ENCODE data around the gene PHF23. TPM values are rescaled to one million over a fixed set of nuclear protein-coding genes. Genes with fewer than 3 reads are reported as not detected.

PHF23 gene
- total and polyA plus RNA-seq, 12 donors: 16.1 to 25.0 (median 22.6) TPM

- ATAC-seq (no peak), DNase-seq (peak in 1 of 2 donors; percentile 3)
- H3K4me3 ChIP-seq: no peak overlapping the region
- H3K27ac ChIP-seq: no peak overlapping the region
- H3K36me3 ChIP-seq: peaks cover 0 to 89% (median 50%) of the 10 kb centered on the region in 9 donors
- intact Hi-C loops (cut with DNase I): no loop called here
- H3K9me3 ChIP-seq: no peaks in the 10 kb centered on the region
- H3K27me3 ChIP-seq: no peaks in the 10 kb centered on the region
- WGBS, 2 donors: 93 to 94% methylated on average over 31 of the region's 31 CpGs
- no peak for TF ChIP-seq CTCF (IDR thresholded peaks at IDR 0.05)
- peaks cover 0 to 45% (median 17%) of the 10 kb centered on the region in 9 donors for H3K4me1 ChIP-seq
Observed at GRCh38 chr17:7226721-7227710, 12.2 kb downstream of the PHF23 start.

DNA sequence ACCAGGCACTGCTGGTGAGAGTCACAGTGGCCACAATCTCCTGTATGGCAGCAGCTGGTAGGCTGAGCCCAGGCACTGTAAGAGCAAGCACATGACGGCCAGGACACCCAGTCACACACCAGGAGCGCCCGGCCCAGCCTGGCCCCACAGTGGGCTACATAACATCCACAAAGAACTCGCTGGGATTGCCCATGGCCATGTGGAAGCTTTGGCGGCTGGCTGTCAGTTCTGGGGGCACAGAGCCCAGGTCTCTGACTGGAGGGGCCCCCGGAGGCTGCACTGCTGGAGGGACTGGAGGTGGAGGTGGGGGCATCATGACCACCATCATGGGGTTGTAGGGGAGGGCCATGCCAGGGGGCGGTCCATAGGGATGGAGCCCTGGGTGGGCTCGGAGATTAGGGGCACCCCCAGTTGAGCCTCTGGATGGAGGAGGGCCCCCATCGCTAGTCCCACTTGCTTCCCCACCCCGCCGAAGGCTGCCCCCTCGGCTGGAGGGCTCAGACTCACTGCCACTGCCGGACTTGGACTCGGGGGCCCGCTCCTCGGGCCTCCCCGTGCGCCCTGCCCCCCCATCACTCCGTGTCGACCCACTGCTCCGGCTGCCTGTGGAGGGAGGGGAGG is 13.4 kb downstream of the PHF23 start:
- DNase-seq: peak in 1 of 2 donors; percentile 30

GRCh38 chr17:7224661-7225111 is 14.6 kb downstream of the PHF23 start:
- Histone ChIP-seq H3K4me1 (peaks cover 3 to 55% (median 30%) of the 10 kb centered on the region in 9 donors), H3K9me3 (no peaks in the 10 kb centered on the region), H3K27ac (peak overlapping the region in 3 of 10 donors; percentile 44 to 65 (median 46)), H3K27me3 (no peaks in the 10 kb centered on the region), H3K36me3 (peaks cover 0 to 90% (median 42%) of the 10 kb centered on the region in 9 donors), H3K4me3 (no peak overlapping the region)
- intact Hi-C loops (cut with DNase I): no loop called here
- DNase-seq (peak in 1 of 2 donors; percentile 4), ATAC-seq (no peak)
- TF ChIP-seq CTCF (IDR thresholded peaks at IDR 0.05): no peak
- 52 to 62% methylated on average over 15 of the region's 15 CpGs for WGBS, 2 donors

More for the DNA sequence above, 13.4 kb downstream of the PHF23 start:
- Histone ChIP-seq H3K27me3 (no peaks in the 10 kb centered on the region), H3K36me3 (peaks cover 0 to 100% (median 50%) of the 10 kb centered on the region in 9 donors), H3K4me1 (peaks cover 3 to 50% (median 25%) of the 10 kb centered on the region in 9 donors), H3K9me3 (no peaks in the 10 kb centered on the region), H3K27ac (peak overlapping the region in 5 of 10 donors; percentile 1 to 46 (median 20)), H3K4me3 (no peak overlapping the region)
- WGBS, 2 donors: 75 to 77% methylated on average over 21 of the region's 21 CpGs
- ATAC-seq: peak in 7 of 8 donors; percentile 4 to 66 (median 52)
- intact Hi-C loops (cut with DNase I): no loop called here
- TF ChIP-seq CTCF (IDR thresholded peaks at IDR 0.05): no peak

DNA sequence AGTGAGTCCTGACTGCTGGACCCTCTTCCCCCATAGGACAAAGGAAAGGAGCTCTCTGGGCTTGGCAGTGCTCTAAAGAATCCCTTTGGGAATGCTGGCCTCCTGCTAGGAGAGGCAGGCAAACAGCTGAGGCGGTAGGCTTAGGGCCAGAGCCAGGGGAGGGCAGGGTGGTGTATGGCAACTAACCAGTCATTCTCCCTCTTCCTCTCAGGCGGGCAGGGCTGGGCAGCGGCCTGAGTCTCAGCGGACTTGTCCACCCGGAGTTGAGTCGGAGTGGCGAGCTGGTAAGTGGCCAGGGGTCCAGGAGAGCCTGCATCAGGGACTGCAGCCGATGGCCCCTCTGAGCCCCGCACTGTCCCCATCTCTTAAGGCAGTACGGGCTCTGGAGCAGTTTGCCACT is 15.1 kb downstream of the PHF23 start:
- no peak for TF ChIP-seq CTCF (IDR thresholded peaks at IDR 0.05)
- H3K9me3 ChIP-seq: no peaks in the 10 kb centered on the region
- 72 to 73% methylated on average over 10 of the region's 10 CpGs for WGBS, 2 donors
- intact Hi-C loops (cut with DNase I): no loop called here
- ATAC-seq: no peak
- peaks cover 6 to 60% (median 30%) of the 10 kb centered on the region in 9 donors for H3K4me1 ChIP-seq
- no peaks in the 10 kb centered on the region for H3K27me3 ChIP-seq
- H3K27ac ChIP-seq: peak overlapping the region in 3 of 10 donors; percentile 7 to 15 (median 13)
- peaks cover 0 to 84% (median 38%) of the 10 kb centered on the region in 9 donors for H3K36me3 ChIP-seq
- no peak overlapping the region for H3K4me3 ChIP-seq
- peak in 1 of 2 donors; percentile 3 for DNase-seq

Data from heart right ventricle (tissue), 16 donors.